Measurements from ENCODE around the gene PAK4. TPM values are rescaled to one million over a fixed set of nuclear protein-coding genes. Genes with fewer than 3 reads are reported as not detected.
A peak's percentile ranks its signal among the peaks of the same experiment; 100 is the strongest.

Gene PAK4
- total and polyA plus RNA-seq, 2 donors from 2014 or later, result 52.5 to 55.6 TPM

DNA sequence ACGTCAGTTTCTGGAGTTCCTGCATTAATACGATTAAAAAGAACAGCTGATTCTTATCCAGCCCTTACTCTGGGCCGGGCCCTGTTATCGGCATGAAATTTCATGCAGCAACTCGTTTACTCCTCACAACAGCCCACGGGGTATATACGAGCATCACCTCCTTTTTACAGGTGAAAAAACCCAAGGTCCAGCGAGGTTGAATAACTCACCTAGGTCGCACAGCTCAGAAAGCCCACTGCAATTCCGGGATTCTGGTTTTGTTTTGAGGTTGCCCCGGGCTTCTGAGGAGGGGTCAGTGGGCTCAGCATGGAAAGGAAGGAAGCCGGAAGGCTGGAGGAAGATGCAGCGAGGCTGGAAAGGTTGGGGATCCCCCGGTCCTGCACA is 42.0 kb upstream of the PAK4 start:
- DNase-seq (peak in 1 of 5 donors; percentile 14), FAIRE-seq (no peak)
- H3K36me3 ChIP-seq (ENCODE audit: control insufficient read depth in 2 of 3, insufficient read depth in 3 of 3, low read length in 3 of 3), result no peaks in the 10 kb centered on the region
- H3K9ac ChIP-seq (ENCODE audit: low read length in 3 of 3), result no peak overlapping the region
- no peak overlapping the region for H3K27ac ChIP-seq (ENCODE audit: low read depth in 2 of 2, low read length in 2 of 2)
- H3K4me3 ChIP-seq (ENCODE audit: low read length in 3 of 3), result no peak overlapping the region
- no peaks in the 10 kb centered on the region for H3K4me1 ChIP-seq (ENCODE audit: control insufficient read depth in 2 of 3, insufficient read depth in 2 of 3, low read depth in 1 of 3, low read length in 3 of 3)
- H3K9me3 ChIP-seq (ENCODE audit: control insufficient read depth in 2 of 3, insufficient read depth in 1 of 3, low read length in 3 of 3), result no peaks in the 10 kb centered on the region
- intact Hi-C loops (cut with DNase I), result no loop called here
- H3K27me3 ChIP-seq (ENCODE audit: control insufficient read depth, insufficient read depth, low read length), result peaks cover 8% of the 10 kb centered on the region
- TF ChIP-seq, protein P1, sequence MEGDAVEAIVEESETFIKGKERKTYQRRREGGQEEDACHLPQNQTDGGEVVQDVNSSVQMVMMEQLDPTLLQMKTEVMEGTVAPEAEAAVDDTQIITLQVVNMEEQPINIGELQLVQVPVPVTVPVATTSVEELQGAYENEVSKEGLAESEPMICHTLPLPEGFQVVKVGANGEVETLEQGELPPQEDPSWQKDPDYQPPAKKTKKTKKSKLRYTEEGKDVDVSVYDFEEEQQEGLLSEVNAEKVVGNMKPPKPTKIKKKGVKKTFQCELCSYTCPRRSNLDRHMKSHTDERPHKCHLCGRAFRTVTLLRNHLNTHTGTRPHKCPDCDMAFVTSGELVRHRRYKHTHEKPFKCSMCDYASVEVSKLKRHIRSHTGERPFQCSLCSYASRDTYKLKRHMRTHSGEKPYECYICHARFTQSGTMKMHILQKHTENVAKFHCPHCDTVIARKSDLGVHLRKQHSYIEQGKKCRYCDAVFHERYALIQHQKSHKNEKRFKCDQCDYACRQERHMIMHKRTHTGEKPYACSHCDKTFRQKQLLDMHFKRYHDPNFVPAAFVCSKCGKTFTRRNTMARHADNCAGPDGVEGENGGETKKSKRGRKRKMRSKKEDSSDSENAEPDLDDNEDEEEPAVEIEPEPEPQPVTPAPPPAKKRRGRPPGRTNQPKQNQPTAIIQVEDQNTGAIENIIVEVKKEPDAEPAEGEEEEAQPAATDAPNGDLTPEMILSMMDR (IDR thresholded peaks at IDR 0.05; ENCODE audit: borderline replicate concordance, extremely low read depth, insufficient read depth), result no peak

DNA sequence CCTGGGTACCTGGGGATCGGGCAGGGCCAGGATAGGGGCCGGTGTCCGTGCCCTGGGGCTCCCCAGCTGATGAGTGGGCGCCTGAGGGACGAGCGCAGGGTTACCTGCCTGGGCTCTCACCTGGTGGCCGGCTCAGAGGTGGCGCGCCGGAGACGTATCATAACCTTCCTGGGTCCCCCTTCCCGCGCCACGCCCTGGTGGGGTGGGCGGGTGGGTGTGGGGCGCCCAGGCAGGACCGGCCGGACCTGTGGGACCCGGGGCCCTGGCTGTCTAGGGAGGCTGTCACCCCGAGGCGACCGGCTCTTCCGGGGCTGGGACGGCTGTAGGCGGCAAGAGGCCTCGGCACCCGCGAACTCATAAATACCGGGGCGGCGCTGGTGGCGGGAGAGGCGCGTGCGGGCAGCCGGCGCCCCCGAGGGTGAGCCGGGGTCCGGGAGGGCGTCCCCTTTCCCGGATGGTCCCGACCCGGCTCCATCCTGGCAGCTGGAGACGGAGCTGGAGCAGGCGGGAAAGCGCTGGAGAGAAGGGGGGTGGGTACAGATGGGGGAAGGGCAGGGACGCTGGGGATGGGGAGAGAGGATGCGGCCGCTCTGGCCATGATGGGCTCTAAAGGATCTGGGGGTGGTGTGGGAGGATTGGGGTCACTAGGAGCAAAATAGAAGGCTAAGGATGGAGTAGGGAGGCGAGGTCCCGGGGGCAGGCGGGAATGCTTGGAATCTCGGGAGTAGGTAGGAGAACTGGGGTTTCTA is 41.4 kb upstream of the PAK4 start, which contains the start of gene ACP7:
Gene ACP7 (plus strand): TSS at position 386 of the 749 bp plus-strand sequence. CDS start 902 bp downstream, outside the sequence.
- FAIRE-seq (no peak), DNase-seq (peak in 2 of 5 donors; percentile 22 to 70)
- H3K9me3 ChIP-seq (ENCODE audit: control insufficient read depth in 2 of 3, insufficient read depth in 1 of 3, low read length in 3 of 3), result no peaks in the 10 kb centered on the region
- no peak within 1 kb of the TSS for H3K27ac ChIP-seq (ENCODE audit: low read depth in 2 of 2, low read length in 2 of 2)
- no peak within 1 kb of the TSS for H3K9ac ChIP-seq (ENCODE audit: low read length in 3 of 3)
- intact Hi-C loops (cut with DNase I), result no loop called here
- H3K36me3 ChIP-seq (ENCODE audit: control insufficient read depth in 2 of 3, insufficient read depth in 3 of 3, low read length in 3 of 3), result no peaks in the 10 kb centered on the region
- TF ChIP-seq, protein P1 (IDR thresholded peaks at IDR 0.05; ENCODE audit: borderline replicate concordance, extremely low read depth, insufficient read depth), result no peak
- H3K27me3 ChIP-seq (ENCODE audit: control insufficient read depth, insufficient read depth, low read length), result peaks cover 8% of the 10 kb centered on the region
- H3K4me1 ChIP-seq (ENCODE audit: control insufficient read depth in 2 of 3, insufficient read depth in 2 of 3, low read depth in 1 of 3, low read length in 3 of 3), result no peaks in the 10 kb centered on the region
- H3K4me3 ChIP-seq (ENCODE audit: low read length in 3 of 3), result no peak within 1 kb of the TSS

DNA sequence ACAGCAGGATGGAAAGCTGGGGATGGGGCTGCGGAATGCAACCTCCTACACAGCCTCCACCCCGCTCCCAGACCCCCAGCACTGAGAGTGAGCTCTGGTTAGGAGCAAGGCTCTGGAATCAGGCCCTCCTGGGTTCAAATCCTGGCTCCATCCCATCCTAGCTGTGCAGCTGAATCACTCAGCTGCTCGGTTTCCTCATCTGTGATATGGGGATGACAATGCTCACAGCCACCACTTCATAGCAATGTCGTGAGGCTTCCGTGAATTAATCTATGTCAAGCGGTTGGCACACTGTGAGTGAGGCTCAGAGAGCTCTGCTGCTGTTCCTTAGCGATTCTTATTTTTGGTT is 40.9 kb upstream of the PAK4 start:
- no peak overlapping the region for H3K27ac ChIP-seq (ENCODE audit: low read depth in 2 of 2, low read length in 2 of 2)
- FAIRE-seq (no peak), DNase-seq (no peak)
- no peak overlapping the region for H3K4me3 ChIP-seq (ENCODE audit: low read length in 3 of 3)
- H3K9me3 ChIP-seq (ENCODE audit: control insufficient read depth in 2 of 3, insufficient read depth in 1 of 3, low read length in 3 of 3), result no peaks in the 10 kb centered on the region
- H3K4me1 ChIP-seq (ENCODE audit: control insufficient read depth in 2 of 3, insufficient read depth in 2 of 3, low read depth in 1 of 3, low read length in 3 of 3), result no peaks in the 10 kb centered on the region
- intact Hi-C loops (cut with DNase I), result no loop called here
- H3K36me3 ChIP-seq (ENCODE audit: control insufficient read depth in 2 of 3, insufficient read depth in 3 of 3, low read length in 3 of 3), result no peaks in the 10 kb centered on the region
- peaks cover 8% of the 10 kb centered on the region for H3K27me3 ChIP-seq (ENCODE audit: control insufficient read depth, insufficient read depth, low read length)
- H3K9ac ChIP-seq (ENCODE audit: low read length in 3 of 3), result no peak overlapping the region
- TF ChIP-seq, protein P1 (IDR thresholded peaks at IDR 0.05; ENCODE audit: borderline replicate concordance, extremely low read depth, insufficient read depth), result no peak
